Mesothelial cell of epicardium (in vitro differentiated cells): Measurements from ENCODE around the gene ATG101. TPM values are rescaled to one million over a fixed set of nuclear protein-coding genes. Genes with fewer than 3 reads are reported as not detected.
A peak's percentile ranks its signal among the peaks of the same experiment; 100 is the strongest.

Experiments used
- DNase-seq, 2 experiments: peaks; one replicate each; pipeline ENCODE4 v3.0.0; 2021; ENCODE audit warnings: low spot score in 2 of 2; ENCODE audit not compliant: unreplicated experiment in 2 of 2
- H3K27ac Mint-ChIP-seq: 2 replicates; pipeline ENCODE4 v1.8.0; 2021; ENCODE audit warnings: mixed read lengths
- H3K27me3 Mint-ChIP-seq: 2 replicates; pipeline ENCODE4 v1.8.0; 2021; ENCODE audit warnings: low read depth, mixed read lengths
- H3K36me3 Mint-ChIP-seq: 2 replicates; pipeline ENCODE4 v1.8.0; 2021; ENCODE audit warnings: mixed read lengths
- H3K4me1 Mint-ChIP-seq: 2 replicates; pipeline ENCODE4 v1.8.0; 2021; ENCODE audit warnings: mixed read lengths
- H3K4me3 Mint-ChIP-seq: 2 replicates; pipeline ENCODE4 v1.8.0; 2021; ENCODE audit warnings: mild to moderate bottlenecking, moderate library complexity, mixed read lengths
- H3K9me3 Mint-ChIP-seq: 2 replicates; pipeline ENCODE4 v1.8.0; 2021; ENCODE audit warnings: mixed read lengths
- total RNA-seq: library from RNA; stranded (reverse); gene quantifications from 3 replicates; pipeline ENCODE4 v1.2.1, GENCODE V29; 2021
- TF ChIP-seq, protein P1 (sequence below): fragments of 200-600 bp; sonication (generic); IDR thresholded peaks from one replicate; pipeline ENCODE4 v1.5.0; 2021; ENCODE audit warnings: antibody characterized with exemption; ENCODE audit not compliant: unreplicated experiment

ATG101 gene
- total RNA-seq, 1 donor from 2014 or later, result 32.8 TPM

DNA sequence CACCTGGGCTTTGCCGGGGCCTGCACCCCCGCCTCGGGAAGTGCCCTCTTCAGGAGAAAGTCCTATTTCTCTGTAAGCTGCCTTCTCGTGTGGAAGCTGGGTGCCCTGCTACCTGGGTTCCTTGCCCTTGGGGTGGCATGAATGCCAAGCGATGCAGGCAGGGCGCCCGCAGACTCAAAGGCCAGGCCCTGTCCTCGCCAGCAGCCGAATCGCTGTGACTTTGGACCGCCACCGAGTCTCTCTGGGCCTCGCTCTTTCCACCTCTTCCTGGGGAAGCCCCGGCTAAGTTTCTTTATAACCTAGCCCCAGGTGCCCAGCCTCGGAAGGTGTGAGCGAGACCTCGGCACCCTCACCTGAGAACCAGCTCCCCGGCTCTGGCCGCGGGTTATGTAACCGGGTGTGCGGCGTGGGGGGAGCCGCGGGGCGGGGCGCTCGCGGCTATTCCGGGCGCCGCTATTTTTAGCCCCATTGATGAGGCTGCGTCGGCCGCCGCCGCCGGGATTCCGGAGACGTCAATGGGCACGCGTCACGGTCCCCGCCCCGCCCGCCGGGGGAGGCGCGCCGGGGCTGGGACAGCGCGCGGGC, 33.1 kb upstream of the ATG101 start:
- DNase-seq, result peak; percentile 78 to 85
- Mint-ChIP-seq H3K27ac (no peak overlapping the region), H3K4me1 (peaks cover 29% of the 10 kb centered on the region), H3K9me3 (no peaks in the 10 kb centered on the region), H3K27me3 (peaks cover 29% of the 10 kb centered on the region), H3K36me3 (no peaks in the 10 kb centered on the region), H3K4me3 (peak overlapping the region; percentile 61)
- TF ChIP-seq, protein P1, sequence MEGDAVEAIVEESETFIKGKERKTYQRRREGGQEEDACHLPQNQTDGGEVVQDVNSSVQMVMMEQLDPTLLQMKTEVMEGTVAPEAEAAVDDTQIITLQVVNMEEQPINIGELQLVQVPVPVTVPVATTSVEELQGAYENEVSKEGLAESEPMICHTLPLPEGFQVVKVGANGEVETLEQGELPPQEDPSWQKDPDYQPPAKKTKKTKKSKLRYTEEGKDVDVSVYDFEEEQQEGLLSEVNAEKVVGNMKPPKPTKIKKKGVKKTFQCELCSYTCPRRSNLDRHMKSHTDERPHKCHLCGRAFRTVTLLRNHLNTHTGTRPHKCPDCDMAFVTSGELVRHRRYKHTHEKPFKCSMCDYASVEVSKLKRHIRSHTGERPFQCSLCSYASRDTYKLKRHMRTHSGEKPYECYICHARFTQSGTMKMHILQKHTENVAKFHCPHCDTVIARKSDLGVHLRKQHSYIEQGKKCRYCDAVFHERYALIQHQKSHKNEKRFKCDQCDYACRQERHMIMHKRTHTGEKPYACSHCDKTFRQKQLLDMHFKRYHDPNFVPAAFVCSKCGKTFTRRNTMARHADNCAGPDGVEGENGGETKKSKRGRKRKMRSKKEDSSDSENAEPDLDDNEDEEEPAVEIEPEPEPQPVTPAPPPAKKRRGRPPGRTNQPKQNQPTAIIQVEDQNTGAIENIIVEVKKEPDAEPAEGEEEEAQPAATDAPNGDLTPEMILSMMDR, result no peak

DNA sequence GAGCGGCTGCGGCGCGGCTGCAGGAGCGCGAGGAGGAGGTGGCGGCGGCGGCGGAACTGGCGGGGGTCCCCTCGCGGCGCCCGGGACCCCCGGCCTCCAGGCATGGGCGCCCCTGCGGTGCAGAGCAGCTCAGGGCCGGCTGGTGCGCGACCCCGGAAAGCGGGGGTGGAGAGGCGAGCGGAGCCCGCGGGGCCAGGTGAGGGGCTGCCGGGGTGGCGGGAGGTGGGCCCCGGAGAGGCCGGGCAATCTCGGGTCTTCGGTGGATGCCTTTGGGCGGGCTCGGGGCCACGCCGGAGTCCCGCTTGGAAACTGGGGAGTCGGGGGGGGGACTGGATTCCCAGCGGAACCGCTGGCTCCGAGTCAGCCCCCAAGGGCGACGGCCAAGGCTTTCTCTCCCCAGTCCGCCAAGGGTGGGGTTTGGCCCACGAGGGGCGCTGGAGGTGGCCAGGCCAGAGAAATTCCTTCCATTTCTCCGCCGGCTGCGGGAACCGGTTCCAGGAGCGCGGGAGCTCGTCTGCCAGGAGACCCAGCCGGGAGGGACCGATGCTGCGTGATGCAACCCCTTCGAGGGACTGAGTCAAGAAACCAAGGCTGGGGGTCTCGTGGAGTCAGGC, 32.4 kb upstream of the ATG101 start:
- Mint-ChIP-seq H3K4me1 (peaks cover 24% of the 10 kb centered on the region), H3K4me3 (peak overlapping the region; percentile 74), H3K27ac (peak overlapping the region; percentile 89), H3K36me3 (no peaks in the 10 kb centered on the region), H3K27me3 (peaks cover 29% of the 10 kb centered on the region), H3K9me3 (no peaks in the 10 kb centered on the region)
- DNase-seq, result peak in 1 of 2 experiments; percentile 67
- TF ChIP-seq, protein P1, result no peak

DNA sequence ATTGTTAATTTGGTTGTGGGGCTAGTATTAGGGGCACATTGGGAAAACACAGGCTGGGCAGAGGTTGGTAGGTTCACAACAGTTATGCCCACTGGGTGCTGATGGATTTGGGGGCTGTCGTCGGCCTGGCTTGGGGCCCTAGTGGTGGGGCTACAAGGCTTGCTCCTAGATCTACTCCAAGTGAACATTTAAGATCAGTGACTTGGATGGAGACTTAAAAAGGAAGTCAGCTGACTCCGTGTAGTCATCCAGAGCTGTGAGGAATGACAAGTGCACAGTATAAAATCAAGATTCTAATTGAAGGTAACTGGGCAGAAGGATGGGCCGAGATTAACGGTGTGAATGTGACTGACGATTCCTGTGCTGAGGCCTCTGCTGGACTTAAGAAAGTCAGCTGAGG, 31.3 kb upstream of the ATG101 start:
- Mint-ChIP-seq H3K27ac (peak overlapping the region; percentile 61), H3K4me3 (peak overlapping the region; percentile 74), H3K27me3 (peaks cover 29% of the 10 kb centered on the region), H3K9me3 (no peaks in the 10 kb centered on the region), H3K36me3 (no peaks in the 10 kb centered on the region), H3K4me1 (peaks cover 16% of the 10 kb centered on the region)
- no peak for DNase-seq
- TF ChIP-seq, protein P1, result no peak

DNA sequence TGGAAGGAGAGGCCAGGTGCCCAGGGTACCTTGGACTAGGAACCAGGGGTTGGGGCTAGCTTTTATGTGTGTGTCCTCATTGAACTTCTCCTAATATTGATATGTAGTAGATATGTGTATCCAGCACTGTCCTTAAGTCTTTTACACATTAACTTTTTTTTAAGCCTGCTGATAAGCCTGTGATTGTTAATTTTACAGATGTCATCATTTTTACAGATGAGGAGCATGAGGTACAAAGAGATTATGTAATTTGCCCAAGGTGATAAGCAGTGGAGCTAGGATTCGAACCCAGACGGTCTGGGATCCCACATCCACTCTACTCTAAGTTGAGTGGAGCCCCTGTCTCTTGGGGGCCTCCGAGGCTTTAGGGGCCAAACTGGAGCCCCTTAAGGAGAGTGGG, 28.7 kb upstream of the ATG101 start:
- H3K9me3 Mint-ChIP-seq, result no peaks in the 10 kb centered on the region
- H3K4me1 Mint-ChIP-seq, result peaks cover 8% of the 10 kb centered on the region
- no peaks in the 10 kb centered on the region for H3K36me3 Mint-ChIP-seq
- no peak overlapping the region for H3K27ac Mint-ChIP-seq
- peaks cover 9% of the 10 kb centered on the region for H3K27me3 Mint-ChIP-seq
- no peak for DNase-seq
- H3K4me3 Mint-ChIP-seq, result no peak overlapping the region
- TF ChIP-seq, protein P1, result no peak

DNA sequence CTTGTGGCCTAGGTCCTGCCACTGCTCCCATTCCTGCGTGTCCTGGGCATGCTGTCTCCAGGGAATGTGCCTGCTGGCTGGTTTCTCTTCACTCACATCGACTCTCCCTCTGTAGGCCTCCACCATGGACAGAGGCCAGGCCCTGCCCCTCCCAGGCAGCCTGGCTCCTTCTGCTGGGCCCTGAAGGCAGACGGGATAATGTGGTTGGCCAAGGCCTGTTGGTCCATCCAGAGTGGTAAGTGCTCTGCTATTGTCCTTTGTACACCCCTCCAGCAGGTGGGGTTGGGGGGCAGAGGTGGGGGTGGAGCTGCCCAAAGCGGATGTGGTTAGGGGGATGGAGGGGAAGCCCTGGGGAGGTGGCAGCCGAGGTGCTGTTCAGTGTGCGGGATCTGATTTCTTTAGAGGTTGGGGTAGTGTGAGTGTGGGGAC, 28.1 kb upstream of the ATG101 start:
- TF ChIP-seq, protein P1, result no peak
- H3K36me3 Mint-ChIP-seq, result no peaks in the 10 kb centered on the region
- no peak for DNase-seq
- peaks cover 6% of the 10 kb centered on the region for H3K4me1 Mint-ChIP-seq
- peaks cover 6% of the 10 kb centered on the region for H3K27me3 Mint-ChIP-seq
- H3K9me3 Mint-ChIP-seq, result no peaks in the 10 kb centered on the region
- no peak overlapping the region for H3K27ac Mint-ChIP-seq
- H3K4me3 Mint-ChIP-seq, result no peak overlapping the region
